Keratinocyte (primary cell): ENCODE measurements around the gene CCDC12. TPM values are rescaled to one million over a fixed set of nuclear protein-coding genes. Genes with fewer than 3 reads are reported as not detected.

Experiments
- DNase-seq: peaks from one replicate; pipeline ENCODE4 v3.0.0-alpha.2; 2011; ENCODE audit warnings: low read depth, missing footprints, low spot score
- FAIRE-seq: peaks from 2 replicates; lab custom pipeline; 2011; peaks lifted over from hg19 to GRCh38; lab: Jason Lieb, UNC
- H2AFZ ChIP-seq: 2 replicates; pipeline ENCODE4 v1.6.0; 2012; ENCODE audit warnings: low read length, control low read depth, inconsistent platforms; ENCODE audit not compliant: control insufficient read depth
- H3K27ac ChIP-seq: 2 replicates; pipeline ENCODE4 v1.5.1; 2011; ENCODE audit warnings: low read length; ENCODE audit not compliant: control insufficient read depth, insufficient read depth
- H3K27me3 ChIP-seq: 3 replicates; pipeline ENCODE4 v1.6.0; 2011; ENCODE audit warnings: low read length; ENCODE audit not compliant: control insufficient read depth, insufficient read depth; ENCODE audit errors: extremely low read depth
- H3K36me3 ChIP-seq, 2 experiments: 2 replicates in 1 of 2; 3 replicates in 1 of 2; pipeline ENCODE4 v1.5.1; 2011; ENCODE audit warnings: low read length in 2 of 2, mild to moderate bottlenecking in 1 of 2; ENCODE audit not compliant: control insufficient read depth in 2 of 2, insufficient read depth in 2 of 2; ENCODE audit errors: extremely low read depth in 1 of 2
- H3K4me1 ChIP-seq: 3 replicates; pipeline ENCODE4 v1.5.1; 2011; ENCODE audit warnings: low read length; ENCODE audit not compliant: control insufficient read depth, insufficient read depth; ENCODE audit errors: extremely low read depth
- H3K4me2 ChIP-seq: 3 replicates; pipeline ENCODE4 v1.6.0; 2011; ENCODE audit warnings: low read depth, low read length; ENCODE audit not compliant: control insufficient read depth, insufficient read depth; ENCODE audit errors: extremely low read depth
- H3K4me3 ChIP-seq, 3 experiments: fragments of 200-600 bp in 1 of 3; sonication (generic) in 1 of 3; 2 replicates in 2 of 3; 3 replicates in 1 of 3; pipeline ENCODE4 v1.5.1; 2011 to 2016; ENCODE audit warnings: low read length in 3 of 3, mild to moderate bottlenecking in 3 of 3, control low read depth in 2 of 3, inconsistent platforms in 1 of 3, low read depth in 1 of 3, mixed read lengths in 1 of 3, mixed run types in 1 of 3, moderate library complexity in 1 of 3; ENCODE audit not compliant: control insufficient read depth in 2 of 3, insufficient read depth in 2 of 3; ENCODE audit errors: extremely low read depth in 1 of 3
- H3K79me2 ChIP-seq: 2 replicates; pipeline ENCODE4 v1.6.0; 2012; ENCODE audit warnings: low read length; ENCODE audit not compliant: control insufficient read depth, insufficient read depth
- H3K9ac ChIP-seq: 3 replicates; pipeline ENCODE4 v1.6.0; 2011; ENCODE audit warnings: low read length; ENCODE audit not compliant: control insufficient read depth, insufficient read depth; ENCODE audit errors: extremely low read depth
- H3K9me1 ChIP-seq: 3 replicates; pipeline ENCODE4 v1.6.0; 2011; ENCODE audit warnings: low read length; ENCODE audit not compliant: control insufficient read depth, insufficient read depth; ENCODE audit errors: extremely low read depth
- H3K9me3 ChIP-seq: 2 replicates; pipeline ENCODE4 v1.5.1; 2012; ENCODE audit warnings: low read depth, low read length; ENCODE audit not compliant: control insufficient read depth
- H4K20me1 ChIP-seq: 3 replicates; pipeline ENCODE4 v1.6.0; 2011; ENCODE audit warnings: low read length; ENCODE audit not compliant: control insufficient read depth, insufficient read depth; ENCODE audit errors: extremely low read depth
- EZH2 ChIP-seq: IDR thresholded peaks from one replicate; pipeline ENCODE4 v1.6.1; 2012; ENCODE audit warnings: inconsistent platforms, mild to moderate bottlenecking, low read length, moderate library complexity
- dilution Hi-C: fragments of 300-500 bp; cut with MboI; formaldehyde crosslinking; loops from one replicate; pipeline ENCODE4 v1.7.0; 2020; ENCODE audit warnings: low sequenced_read_pairs; ENCODE audit not compliant: extremely low pct_ligation_motif_present
- polyA plus RNA-seq, 5 experiments: library from polyadenylated mRNA; depleted of rRNA in 3 of 5; stranded (reverse) in 3 of 5; stranded (forward) in 1 of 5; unstranded in 1 of 5; fragments of >200 nt; gene quantifications; 1 replicate in 1 of 5; 2 replicates in 3 of 5; 3 replicates in 1 of 5; pipeline versions ENCODE4 v1.2.1 to v1.2.3, GENCODE V29; 2011 to 2012; ENCODE audit warnings: missing spikeins in 2 of 5, low read depth in 1 of 5, low replicate concordance in 1 of 5
- TF ChIP-seq, protein P1 (sequence below), 3 experiments: IDR thresholded peaks in 1 of 3; conservative IDR thresholded peaks in 1 of 3; optimal IDR thresholded peaks in 1 of 3; 2 replicates in 2 of 3; 3 replicates in 1 of 3; pipeline versions ENCODE3 to v1.5.1; 2011; ENCODE audit warnings: low read length in 3 of 3, mild to moderate bottlenecking in 3 of 3, moderate library complexity in 2 of 3, control low read depth in 1 of 3, inconsistent platforms in 1 of 3; ENCODE audit not compliant: insufficient read depth in 2 of 3; ENCODE audit errors: extremely low read depth in 1 of 3

CCDC12 gene
- polyA plus RNA-seq, 1 donor (not counting 4 experiments of a cell fraction or from before 2014, with no cell fraction given): 27.5 TPM

DNA sequence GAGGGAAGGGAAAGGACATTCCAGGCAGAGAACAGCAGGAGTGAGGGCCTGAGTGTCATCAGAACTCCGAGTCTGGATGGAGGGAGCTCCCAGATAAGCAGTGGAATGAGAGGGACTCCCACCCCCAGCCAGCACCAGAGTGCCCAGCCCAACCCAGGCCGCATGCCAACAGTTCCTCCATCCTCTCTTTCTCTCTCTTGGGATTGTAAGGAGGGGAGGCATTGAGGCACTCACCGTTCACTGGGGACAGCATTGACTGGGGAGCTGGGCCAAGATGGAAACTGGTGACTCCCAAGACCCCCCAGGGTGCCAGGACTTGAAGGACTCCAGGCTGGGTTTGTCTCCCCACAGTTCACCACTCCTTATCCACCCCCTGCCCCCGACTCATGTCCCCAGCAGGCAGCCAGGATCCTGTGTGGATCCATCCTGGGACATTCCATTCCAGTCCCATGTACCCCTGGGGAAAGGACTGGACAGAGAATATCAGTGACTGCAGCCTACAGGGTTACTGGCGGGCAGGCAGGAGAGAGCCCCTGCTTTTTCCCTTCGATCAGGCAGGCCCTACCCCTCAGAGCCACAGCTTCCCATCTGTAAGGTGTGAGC lies 83.3 kb downstream of the CCDC12 start:
- H2AFZ ChIP-seq: no peak overlapping the region
- no peaks in the 10 kb centered on the region for H3K9me1 ChIP-seq
- H3K4me2 ChIP-seq: no peak overlapping the region
- no peak overlapping the region for H3K4me3 ChIP-seq
- H3K9ac ChIP-seq: no peak overlapping the region
- no peaks in the 10 kb centered on the region for H4K20me1 ChIP-seq
- DNase-seq (no peak), FAIRE-seq (no peak)
- no peaks in the 10 kb centered on the region for H3K36me3 ChIP-seq
- H3K27me3 ChIP-seq: peaks cover 54% of the 10 kb centered on the region
- H3K79me2 ChIP-seq: no peaks in the 10 kb centered on the region
- no peaks in the 10 kb centered on the region for H3K9me3 ChIP-seq
- H3K4me1 ChIP-seq: peaks cover 5% of the 10 kb centered on the region
- TF ChIP-seq EZH2: no peak
- TF ChIP-seq, protein P1, sequence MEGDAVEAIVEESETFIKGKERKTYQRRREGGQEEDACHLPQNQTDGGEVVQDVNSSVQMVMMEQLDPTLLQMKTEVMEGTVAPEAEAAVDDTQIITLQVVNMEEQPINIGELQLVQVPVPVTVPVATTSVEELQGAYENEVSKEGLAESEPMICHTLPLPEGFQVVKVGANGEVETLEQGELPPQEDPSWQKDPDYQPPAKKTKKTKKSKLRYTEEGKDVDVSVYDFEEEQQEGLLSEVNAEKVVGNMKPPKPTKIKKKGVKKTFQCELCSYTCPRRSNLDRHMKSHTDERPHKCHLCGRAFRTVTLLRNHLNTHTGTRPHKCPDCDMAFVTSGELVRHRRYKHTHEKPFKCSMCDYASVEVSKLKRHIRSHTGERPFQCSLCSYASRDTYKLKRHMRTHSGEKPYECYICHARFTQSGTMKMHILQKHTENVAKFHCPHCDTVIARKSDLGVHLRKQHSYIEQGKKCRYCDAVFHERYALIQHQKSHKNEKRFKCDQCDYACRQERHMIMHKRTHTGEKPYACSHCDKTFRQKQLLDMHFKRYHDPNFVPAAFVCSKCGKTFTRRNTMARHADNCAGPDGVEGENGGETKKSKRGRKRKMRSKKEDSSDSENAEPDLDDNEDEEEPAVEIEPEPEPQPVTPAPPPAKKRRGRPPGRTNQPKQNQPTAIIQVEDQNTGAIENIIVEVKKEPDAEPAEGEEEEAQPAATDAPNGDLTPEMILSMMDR (optimal IDR thresholded peaks at IDR 0.05 in 1 of 3, IDR thresholded peaks at IDR 0.05 in 1 of 3, conservative IDR thresholded peaks at IDR 0.05 in 1 of 3; ENCODE audit: extremely low read depth in 1 of 3, insufficient read depth in 2 of 3, low read length in 3 of 3): no peak
- dilution Hi-C loops: no loop called here
- no peak overlapping the region for H3K27ac ChIP-seq

DNA sequence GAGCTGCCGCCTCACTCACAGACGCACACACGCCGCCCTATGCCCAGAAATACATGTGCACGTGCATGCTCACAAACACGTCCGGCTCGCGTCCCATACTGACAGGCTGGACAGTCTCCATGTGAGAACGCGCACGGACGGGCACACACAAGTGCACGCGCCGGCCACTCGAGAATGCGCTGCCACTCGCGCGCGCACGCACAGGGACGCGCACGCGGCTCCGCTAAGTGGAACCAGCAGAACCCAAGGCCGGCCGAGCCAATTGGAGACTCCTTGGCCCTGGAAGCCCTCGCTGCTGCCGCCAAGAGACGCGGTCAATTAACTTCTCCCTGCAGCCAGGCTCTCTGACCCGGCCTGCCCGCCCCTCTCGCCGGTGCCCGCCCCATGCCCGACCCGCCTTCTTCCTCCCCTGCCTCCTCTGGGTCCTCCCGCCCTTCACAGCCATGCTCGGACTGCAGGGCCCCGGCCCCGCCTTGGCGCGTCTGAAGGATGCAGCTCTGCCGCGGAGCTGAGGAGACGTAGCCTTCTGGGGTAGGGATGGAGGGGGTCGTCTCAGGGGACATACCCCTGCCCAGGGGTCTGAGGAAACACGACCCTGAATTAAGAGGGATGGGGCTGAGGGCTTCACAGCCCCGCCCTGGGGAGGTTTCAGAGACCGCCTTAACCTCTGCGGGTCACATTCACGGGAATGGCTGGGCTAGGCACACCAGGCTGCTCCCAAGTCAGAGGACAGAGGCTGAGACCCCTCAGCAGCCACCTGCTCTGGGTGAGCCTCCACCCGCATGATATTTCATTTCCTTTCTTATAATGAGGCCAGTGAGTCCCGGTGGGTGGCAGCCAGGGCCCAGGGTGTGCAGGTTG lies 84.0 kb downstream of the CCDC12 start:
- H3K79me2 ChIP-seq: no peaks in the 10 kb centered on the region
- H3K4me1 ChIP-seq: peaks cover 5% of the 10 kb centered on the region
- FAIRE-seq (no peak), DNase-seq (no peak)
- H3K36me3 ChIP-seq: no peaks in the 10 kb centered on the region
- H3K9me1 ChIP-seq: no peaks in the 10 kb centered on the region
- H3K4me3 ChIP-seq: peak overlapping the region; percentile 6 to 49 (median 38)
- H3K27me3 ChIP-seq: peaks cover 47% of the 10 kb centered on the region
- H3K9me3 ChIP-seq: no peaks in the 10 kb centered on the region
- peak overlapping the region; percentile 49 for H2AFZ ChIP-seq
- peak overlapping the region; percentile 69 for H3K4me2 ChIP-seq
- H4K20me1 ChIP-seq: no peaks in the 10 kb centered on the region
- dilution Hi-C loops: no loop called here
- H3K9ac ChIP-seq: no peak overlapping the region
- TF ChIP-seq EZH2: no peak
- TF ChIP-seq, protein P1 (optimal IDR thresholded peaks at IDR 0.05 in 1 of 3, IDR thresholded peaks at IDR 0.05 in 1 of 3, conservative IDR thresholded peaks at IDR 0.05 in 1 of 3; ENCODE audit: extremely low read depth in 1 of 3, insufficient read depth in 2 of 3, low read length in 3 of 3): peak in 1 of 3 experiments; percentile 7
- H3K27ac ChIP-seq: no peak overlapping the region
